Astrocyte (in vitro differentiated cells and primary cell): ENCODE data around the gene CHRM2.

ENCODE experiments used
- EZH2 ChIP-seq: IDR thresholded peaks from 2 replicates; pipeline ENCODE4 v1.6.1; 2012; ENCODE audit warnings: mild to moderate bottlenecking, low read length, inconsistent platforms; ENCODE audit not compliant: insufficient read depth
- TF ChIP-seq, protein P1 (sequence below): IDR thresholded peaks from 2 replicates; pipeline ENCODE4 v1.5.1; 2011; ENCODE audit warnings: low read depth, mild to moderate bottlenecking, inconsistent platforms, low read length, moderate library complexity; ENCODE audit not compliant: insufficient read depth

DNA sequence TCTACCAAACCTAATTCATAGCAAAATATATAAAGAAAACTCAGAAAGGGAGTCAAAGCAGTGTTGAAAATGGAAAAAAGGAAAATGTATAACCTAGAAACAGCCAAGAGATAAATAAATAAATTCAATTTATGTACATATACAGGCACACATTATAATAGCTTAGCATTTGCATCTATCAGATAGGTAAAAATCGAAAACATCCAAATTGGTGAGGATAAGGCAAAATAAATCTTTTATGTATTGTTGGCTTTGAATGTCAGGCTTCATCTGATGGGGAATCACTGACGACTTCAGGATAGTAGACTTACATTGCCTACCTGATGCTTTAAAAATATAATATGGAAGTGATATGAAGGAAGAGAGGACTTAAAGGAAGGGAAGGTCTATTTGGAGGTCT lies 20.6 kb upstream of the CHRM2 start:
- TF ChIP-seq, protein P1, sequence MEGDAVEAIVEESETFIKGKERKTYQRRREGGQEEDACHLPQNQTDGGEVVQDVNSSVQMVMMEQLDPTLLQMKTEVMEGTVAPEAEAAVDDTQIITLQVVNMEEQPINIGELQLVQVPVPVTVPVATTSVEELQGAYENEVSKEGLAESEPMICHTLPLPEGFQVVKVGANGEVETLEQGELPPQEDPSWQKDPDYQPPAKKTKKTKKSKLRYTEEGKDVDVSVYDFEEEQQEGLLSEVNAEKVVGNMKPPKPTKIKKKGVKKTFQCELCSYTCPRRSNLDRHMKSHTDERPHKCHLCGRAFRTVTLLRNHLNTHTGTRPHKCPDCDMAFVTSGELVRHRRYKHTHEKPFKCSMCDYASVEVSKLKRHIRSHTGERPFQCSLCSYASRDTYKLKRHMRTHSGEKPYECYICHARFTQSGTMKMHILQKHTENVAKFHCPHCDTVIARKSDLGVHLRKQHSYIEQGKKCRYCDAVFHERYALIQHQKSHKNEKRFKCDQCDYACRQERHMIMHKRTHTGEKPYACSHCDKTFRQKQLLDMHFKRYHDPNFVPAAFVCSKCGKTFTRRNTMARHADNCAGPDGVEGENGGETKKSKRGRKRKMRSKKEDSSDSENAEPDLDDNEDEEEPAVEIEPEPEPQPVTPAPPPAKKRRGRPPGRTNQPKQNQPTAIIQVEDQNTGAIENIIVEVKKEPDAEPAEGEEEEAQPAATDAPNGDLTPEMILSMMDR: no peak
- TF ChIP-seq EZH2: no peak
